ENCODE data around the gene STX7.

The STX7 gene

GRCh38 chr6:132412656-132413498, 100.0 kb downstream of the STX7 start:
- DNase-seq: no peak

- no peak for DNase-seq
Observed at GRCh38 chr6:132411296-132411695, 101.6 kb downstream of the STX7 start.

GRCh38 chr6:132410830-132411229, 102.1 kb downstream of the STX7 start:
- no peak for DNase-seq

GRCh38 chr6:132405143-132405915, 107.6 kb downstream of the STX7 start:
- DNase-seq: no peak

GRCh38 chr6:132404736-132405135, 108.2 kb downstream of the STX7 start:
- DNase-seq: no peak

- no peak for DNase-seq
Observed at GRCh38 chr6:132404330-132404729, 108.6 kb downstream of the STX7 start.

GRCh38 chr6:132401618-132402285, 111.2 kb downstream of the STX7 start:
- no peak for DNase-seq

GRCh38 chr6:132400883-132401617, 111.9 kb downstream of the STX7 start, which contains the start of gene MOXD1:
Gene MOXD1, minus strand, starts transcription at chr6:132401475. Its CDS starts 49 bp downstream, at chr6:132401426.
- no peak for DNase-seq

- no peak for DNase-seq
Observed at GRCh38 chr6:132400555-132400882, 112.4 kb downstream of the STX7 start.

GRCh38 chr6:132399376-132400074, 113.4 kb downstream of the STX7 start:
- DNase-seq: no peak

All from KG1 (cell line).